NCI-H146 treated with DMSO at 0.1 percent for 48 hours (cell line): ENCODE data around the gene TRABD.

ENCODE experiments used
- DNase-seq: peaks from one replicate; lab custom pipeline; 2025; ENCODE audit not compliant: unreplicated experiment; lab: John Stamatoyannopoulos, UW

TRABD gene

GRCh38 chr22:50216684-50217520 is 31.2 kb downstream of the TRABD start:
- DNase-seq: no peak

GRCh38 chr22:50217543-50218152 is 31.9 kb downstream of the TRABD start:
- no peak for DNase-seq

DNA sequence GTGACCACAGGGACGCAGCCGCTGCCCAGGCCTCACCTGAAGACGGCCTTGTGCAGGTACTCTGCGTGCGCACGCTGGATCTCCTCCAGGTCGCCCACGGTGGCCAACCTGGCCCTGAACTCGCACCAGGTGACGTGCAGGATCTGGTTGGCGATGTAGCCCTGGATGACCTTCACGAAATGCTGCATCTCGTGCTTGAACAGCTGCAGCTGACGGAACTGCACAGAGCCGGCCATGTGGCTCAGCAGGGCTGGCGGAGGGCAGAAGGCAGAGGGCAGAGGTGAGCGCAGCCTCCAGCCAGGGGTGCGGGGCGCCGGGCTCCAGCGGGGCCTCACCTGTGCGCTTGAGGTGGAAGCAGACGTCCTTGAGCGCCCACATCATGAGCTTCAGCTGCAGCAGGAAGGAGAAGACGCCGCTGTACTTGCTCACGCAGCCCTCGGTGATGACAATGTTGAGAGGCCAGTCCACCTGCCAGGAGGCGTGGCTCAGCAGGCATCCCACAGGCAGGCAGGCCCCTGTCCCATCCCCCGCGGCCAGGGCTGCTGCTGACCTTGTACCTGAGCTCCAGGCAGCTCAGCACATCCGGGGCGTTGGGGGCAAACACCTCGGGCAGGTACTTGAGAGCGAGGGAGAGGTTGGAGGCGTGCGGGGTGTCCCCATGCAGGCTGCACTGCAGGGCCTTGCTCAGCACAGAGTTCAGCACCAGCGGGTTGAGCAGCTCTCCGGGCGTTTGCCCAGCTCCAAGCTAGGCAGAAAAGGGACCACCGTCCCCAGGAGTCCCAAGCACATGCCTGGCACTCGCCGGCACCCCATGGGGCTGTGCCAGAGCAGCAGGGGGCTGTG is 32.7 kb downstream of the TRABD start:
- no peak for DNase-seq

GRCh38 chr22:50218996-50219727 is 33.4 kb downstream of the TRABD start:
- no peak for DNase-seq

GRCh38 chr22:50219800-50220602 is 34.3 kb downstream of the TRABD start:
- DNase-seq: no peak

GRCh38 chr22:50220603-50221409 is 35.1 kb downstream of the TRABD start:
- DNase-seq: no peak

DNA sequence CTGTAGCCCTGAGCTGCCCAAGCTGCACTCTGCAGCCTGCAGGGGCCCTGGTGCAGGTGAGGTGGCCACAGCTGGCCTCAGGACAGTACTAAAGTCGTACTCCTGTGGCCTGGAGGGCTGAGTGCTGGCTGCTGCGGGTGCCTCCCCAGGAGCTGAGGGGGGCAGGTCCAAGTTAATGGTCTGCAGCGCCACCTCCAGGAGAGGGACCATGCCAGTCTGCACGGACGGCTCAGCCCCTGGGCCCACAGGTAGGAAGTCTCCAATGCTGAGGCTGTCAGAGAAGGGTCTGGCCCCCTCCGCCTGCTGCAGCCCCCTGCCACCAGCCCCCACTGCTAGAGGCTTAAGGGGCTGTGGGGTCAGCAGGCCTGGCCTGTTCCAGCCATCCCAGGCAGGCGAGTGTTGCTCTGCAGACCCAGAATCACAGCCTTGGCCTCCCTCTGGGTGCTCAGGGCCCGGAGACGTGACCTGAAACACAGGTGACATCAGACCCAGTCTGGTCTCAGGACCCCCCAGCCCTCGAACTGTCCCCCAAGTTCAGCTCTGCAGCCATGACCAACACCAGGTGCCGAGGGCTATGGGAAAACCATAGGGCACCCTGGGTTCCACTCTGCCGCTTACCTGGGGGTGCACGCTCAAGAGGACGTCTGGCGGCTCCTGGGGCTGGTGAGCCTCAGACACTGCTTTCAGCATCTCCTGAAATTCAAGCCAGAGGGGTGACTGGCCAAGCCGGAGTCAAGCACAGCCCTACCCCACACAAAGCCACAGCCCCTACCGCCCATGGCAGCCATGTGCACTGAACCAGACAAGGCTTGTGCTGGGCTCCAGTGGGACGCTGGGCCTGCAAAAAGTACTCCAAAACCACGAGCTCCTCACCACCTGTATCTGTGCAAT is 35.9 kb downstream of the TRABD start:
- no peak for DNase-seq

DNA sequence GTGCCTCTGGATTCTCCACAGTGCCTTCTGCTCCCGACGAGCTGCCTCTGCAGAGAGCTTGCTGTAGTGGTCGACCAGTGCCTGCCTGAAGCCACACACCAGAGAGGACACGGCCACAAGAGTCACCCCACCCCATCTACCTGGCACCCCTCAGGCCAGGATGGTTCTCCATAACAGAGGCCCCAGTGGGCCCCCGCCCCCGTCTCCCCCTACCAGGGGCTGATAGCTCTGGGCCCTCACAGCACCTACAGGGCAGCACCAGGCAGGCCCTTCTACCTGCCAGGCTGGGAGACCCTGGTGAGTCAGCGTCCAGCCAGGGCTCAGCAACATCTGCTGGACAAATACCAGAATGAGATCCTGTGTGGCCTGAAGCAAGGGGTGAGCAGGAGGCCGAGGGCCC is 36.8 kb downstream of the TRABD start:
- no peak for DNase-seq

DNA sequence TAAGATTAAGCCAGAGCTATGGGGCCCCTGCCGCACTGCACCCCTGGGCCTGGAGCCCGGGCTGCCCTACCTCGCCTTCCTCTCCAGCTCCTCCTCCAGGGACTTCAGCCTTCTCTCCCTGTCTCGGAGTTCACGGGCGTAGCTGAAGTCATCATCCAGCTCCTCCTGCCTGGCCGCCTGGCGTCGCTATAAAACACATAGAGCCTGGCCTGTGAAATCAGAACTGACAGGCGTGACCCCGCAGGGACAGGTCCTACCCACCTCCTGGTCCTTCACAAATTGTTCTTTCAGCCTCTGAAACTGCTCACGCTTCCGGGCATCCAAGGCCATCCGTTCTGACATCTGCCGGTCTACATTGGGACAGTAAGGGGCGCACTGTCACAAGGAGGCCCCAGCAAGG is 38.4 kb downstream of the TRABD start:
- DNase-seq: no peak

DNA sequence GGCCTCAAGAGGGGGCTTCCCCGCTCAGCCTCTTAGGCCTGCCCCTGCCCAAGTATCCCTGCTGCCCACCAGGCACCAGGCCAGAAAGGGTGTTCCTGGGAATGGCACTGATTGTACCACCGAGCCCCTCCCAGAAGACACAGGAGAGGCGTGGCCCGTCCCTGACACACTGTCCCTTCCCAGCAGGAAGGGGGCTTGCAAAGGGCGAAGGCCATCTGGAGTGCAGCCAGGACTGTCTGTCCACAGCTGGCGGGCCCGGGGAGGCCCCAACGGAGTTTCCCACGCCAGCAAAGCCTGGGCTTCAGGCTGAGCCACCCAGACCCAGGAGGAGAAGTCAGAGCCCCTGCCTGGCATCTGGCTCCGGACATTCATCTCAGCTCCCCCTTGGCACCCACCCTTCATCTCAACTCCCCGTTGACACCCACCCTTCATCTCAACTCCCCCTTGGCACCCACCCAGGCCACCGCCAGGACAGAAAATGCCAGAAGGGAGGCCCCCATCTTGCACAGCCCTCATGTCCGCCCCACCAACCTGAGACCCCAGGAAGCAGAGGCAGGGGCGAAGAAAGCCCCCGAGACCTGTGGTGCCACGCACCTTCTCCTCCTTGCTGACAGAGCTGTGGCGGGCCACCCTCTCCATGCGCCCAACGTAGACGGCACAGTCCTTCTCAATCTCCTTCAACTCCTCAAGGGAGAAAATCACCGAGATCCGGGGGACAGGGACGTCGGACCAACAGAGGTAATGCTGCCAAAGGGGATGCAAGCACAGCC is 39.7 kb downstream of the TRABD start:
- no peak for DNase-seq

DNA sequence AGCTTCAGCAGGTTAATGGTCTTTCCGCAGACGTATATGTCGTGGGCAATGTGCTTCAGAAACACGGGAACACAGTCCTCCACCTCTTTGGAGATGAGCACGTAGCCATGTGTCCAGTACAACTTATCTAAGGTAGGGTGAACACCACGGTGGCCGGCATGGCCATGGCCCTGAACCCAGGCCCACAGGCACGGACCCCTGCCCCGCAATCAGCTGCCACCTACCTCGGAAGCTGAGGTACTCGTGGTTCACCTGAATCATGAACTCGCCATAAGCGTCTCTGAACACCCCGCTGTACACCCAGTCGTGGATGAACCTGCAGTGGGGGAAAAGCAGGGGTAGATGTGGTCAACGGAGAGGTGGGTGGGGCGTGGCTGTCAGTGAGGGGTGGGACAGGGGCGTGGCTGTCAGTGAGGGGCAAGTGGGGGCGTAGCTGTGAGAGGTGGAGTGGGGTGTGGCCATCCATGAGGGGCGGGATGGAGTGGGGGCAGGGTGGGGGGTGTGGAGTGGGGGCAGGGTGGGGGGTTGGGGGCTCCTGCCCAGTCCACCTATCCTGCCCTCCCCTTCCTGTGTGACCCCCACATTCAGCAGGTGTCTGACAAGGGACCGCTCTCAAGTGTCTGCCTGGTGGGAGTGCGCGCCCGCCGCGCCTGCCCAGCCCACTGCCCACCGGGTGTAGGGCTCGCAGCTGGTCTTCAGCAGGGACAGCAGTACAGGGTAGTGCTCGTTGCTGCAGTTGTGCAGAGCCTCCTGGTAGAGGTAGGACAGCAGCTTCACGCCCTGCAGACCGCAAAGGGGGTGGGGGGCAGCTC is 40.6 kb downstream of the TRABD start:
- no peak for DNase-seq

DNA sequence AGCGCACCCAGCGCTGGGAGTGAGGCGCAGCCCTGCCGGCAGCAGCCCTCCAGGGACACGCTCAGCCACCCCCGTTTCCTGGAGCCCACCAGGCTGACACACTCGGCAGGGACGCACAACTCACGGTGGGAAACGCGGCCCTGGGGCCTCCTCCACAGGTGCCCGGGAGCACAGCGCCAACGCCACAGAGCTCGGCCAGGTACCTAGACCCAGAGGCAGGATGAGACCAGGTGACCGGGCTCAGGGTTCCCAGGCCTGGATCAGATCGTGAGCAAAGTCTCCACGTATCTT is 41.1 kb downstream of the TRABD start:
- no peak for DNase-seq

DNA sequence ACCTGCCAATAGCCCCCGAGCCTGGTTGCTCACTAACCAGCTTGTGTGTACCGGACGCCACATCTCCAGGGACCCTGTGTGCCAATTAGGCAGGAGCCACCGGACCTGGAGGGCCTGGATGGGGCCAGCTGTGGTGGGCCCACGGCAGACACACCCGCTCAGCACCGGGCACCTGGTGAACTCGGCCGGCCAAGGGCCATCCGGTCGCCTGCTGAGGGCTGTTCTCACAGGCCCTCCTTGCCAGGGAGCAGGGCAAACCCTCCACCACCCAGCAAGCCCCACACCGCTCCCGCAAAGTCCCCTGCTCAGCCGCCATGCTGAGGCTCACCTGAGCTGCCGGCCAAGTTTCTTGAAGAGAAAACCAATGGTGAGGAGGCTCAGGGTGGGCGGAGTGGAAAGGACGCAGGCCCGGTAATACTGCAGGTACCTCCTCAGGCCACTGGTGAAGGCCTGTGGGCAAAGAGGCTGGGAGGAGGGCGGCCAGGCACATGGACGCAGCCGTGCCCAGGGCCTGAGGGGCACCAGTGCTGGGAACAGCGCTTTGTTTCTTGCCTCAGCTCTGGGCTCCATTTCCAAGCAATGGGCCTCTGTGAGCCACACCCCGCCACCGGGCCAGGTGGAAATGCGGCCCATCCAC is 42.0 kb downstream of the TRABD start:
- no peak for DNase-seq

DNA sequence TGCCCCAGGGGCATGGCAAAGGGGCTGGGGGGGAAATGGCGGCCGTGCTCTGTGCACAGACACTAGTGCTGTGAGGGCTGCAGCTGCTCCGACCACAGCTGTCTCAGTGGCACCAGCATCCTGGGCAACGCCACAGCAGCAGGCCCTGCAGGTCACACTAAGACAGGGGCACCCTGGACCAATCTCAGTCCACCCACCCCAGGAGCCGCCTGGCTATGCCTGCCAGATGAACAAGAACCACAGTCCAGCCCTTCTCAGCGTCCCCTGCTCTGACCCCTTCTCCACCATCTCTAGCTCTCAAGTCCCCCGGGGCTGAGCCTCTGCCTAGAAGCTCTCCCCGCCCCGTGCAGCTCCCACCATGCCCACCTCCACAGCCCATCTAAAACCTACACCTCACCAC is 42.7 kb downstream of the TRABD start:
- no peak for DNase-seq

GRCh38 chr22:50229370-50229769 is 43.7 kb downstream of the TRABD start:
- DNase-seq: no peak

DNA sequence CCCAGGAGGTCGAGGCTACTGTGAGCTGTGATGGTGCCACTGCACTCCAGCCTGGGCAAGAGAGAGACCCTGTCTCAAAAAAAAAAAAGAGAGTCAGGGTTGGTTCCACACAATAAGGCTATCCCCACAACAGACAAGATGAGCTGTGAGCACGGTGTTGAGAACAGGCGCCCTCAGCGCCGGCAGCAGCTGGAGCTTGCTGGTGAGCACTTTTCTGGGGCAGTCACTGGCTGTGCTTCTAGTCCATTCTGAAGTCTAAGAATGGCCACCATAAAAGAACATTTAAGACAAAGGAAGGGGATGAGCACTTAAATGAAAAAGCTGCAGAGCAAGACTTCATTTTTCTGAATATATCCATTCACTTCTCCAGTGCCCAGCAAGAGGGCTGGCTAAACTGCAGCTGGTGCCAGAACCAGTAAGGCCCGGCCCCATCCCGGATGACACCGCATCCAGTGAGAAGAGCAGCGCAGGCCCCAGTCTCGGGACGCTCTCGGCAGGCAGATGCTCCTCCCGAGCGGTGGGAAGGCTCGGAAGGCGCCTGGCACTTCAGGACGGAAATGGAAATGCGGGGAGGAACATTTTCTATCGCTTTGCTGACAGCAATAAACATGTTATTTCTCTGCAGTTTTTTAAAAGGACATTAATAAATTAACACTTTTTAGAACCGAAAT is 46.9 kb downstream of the TRABD start:
- no peak for DNase-seq
